A673 (cell line): Measurements from ENCODE around the gene CFAP68. TPM values are rescaled to one million over a fixed set of nuclear protein-coding genes. Genes with fewer than 3 reads are reported as not detected.

Experiments used
- BruUV-seq: library from RNA; stranded (reverse); fragments of 400-500 nt; replicated peaks from 2 replicates; lab custom pipeline; 2021; lab: Mats Ljungman, UMichigan
- CTCF ChIA-PET: fragments of 300-600 bp; sonication (Branson Sonifier 250); formaldehyde crosslinking; loops from one replicate; lab custom pipeline; 2022; ENCODE audit warnings: antibody characterized with exemption; lab: Charles Lee
- POLR2A ChIA-PET: fragments of 300-600 bp; sonication (Branson Sonifier 250); formaldehyde crosslinking; loops from one replicate; lab custom pipeline; 2022; ENCODE audit warnings: antibody characterized with exemption; ENCODE audit not compliant: low non-redundant PET; lab: Charles Lee
- DNase-seq: peaks from one replicate; pipeline ENCODE4 v3.0.0-alpha.2; 2015; ENCODE audit warnings: low spot score
- H3K27ac ChIP-seq: fragments of 200-600 bp; sonication (generic); 2 replicates; pipeline ENCODE4 v1.5.1; 2016; ENCODE audit warnings: mixed run types, low read depth, mild to moderate bottlenecking, mixed read lengths, antibody characterized with exemption, low read length; ENCODE audit not compliant: poor library complexity, severe bottlenecking
- H3K27me3 ChIP-seq: fragments of 200-600 bp; sonication (generic); replicated peaks from 2 replicates; pipeline ENCODE4 v1.6.1; 2017; ENCODE audit warnings: mixed run types, low read depth, mild to moderate bottlenecking, mixed read lengths, antibody characterized with exemption, low read length; ENCODE audit not compliant: insufficient read depth, poor library complexity
- H3K36me3 ChIP-seq: fragments of 200-600 bp; sonication (generic); 2 replicates; pipeline ENCODE4 v1.6.1; 2016; ENCODE audit warnings: mixed run types, mild to moderate bottlenecking, mixed read lengths, antibody characterized with exemption, low read length; ENCODE audit not compliant: insufficient read depth, poor library complexity, severe bottlenecking
- H3K4me1 ChIP-seq: fragments of 200-600 bp; sonication (generic); 2 replicates; pipeline ENCODE4 v1.6.1; 2017; ENCODE audit warnings: mixed run types, mild to moderate bottlenecking, mixed read lengths, antibody characterized with exemption, low read length; ENCODE audit not compliant: insufficient read depth, poor library complexity, severe bottlenecking
- H3K4me3 ChIP-seq: fragments of 200-600 bp; sonication (generic); 2 replicates; pipeline ENCODE4 v1.5.1; 2016; ENCODE audit warnings: low read depth, mixed run types, mild to moderate bottlenecking, mixed read lengths, low read length; ENCODE audit not compliant: poor library complexity, severe bottlenecking
- H3K9me3 ChIP-seq: fragments of 200-600 bp; sonication (generic); 2 replicates; pipeline ENCODE4 v1.6.1; 2016; ENCODE audit warnings: mixed run types, low read depth, mild to moderate bottlenecking, mixed read lengths, antibody characterized with exemption, low read length; ENCODE audit not compliant: poor library complexity, severe bottlenecking
- CTCF ChIP-seq: fragments of 300-800, 200-600 bp; sonication (generic); conservative IDR thresholded peaks from 2 replicates; pipeline ENCODE4 v1.5.1; 2017; ENCODE audit warnings: low read depth, mild to moderate bottlenecking, antibody characterized with exemption, low read length, moderate library complexity, mixed read lengths
- EZH2 ChIP-seq: fragments of 200-600 bp; sonication (generic); IDR thresholded peaks from 2 replicates; pipeline ENCODE4 v1.6.1; 2017; ENCODE audit warnings: borderline replicate concordance, low read depth, mild to moderate bottlenecking, mixed read lengths, antibody characterized with exemption, low read length; ENCODE audit not compliant: poor library complexity, severe bottlenecking
- intact Hi-C: fragments of 100-400 bp; cut with micrococcal nuclease; formaldehyde crosslinking; loops from one replicate; pipeline ENCODE4 v1.10.0; 2022; ENCODE audit not compliant: unreplicated experiment
- total RNA-seq: library from RNA; stranded (reverse); gene quantifications from 2 replicates; pipeline ENCODE4 v1.2.3, GENCODE V29; 2021

The CFAP68 gene
- total RNA-seq, 1 experiment from 2014 or later: 16.9 TPM

GRCh38 chr11:111837366-111837891 is 41.9 kb upstream of the CFAP68 start:
- H3K36me3 ChIP-seq: peaks cover 14% of the 10 kb centered on the region
- ChIA-PET POLR2A (no interaction called here), CTCF (no interaction called here)
- no peak for TF ChIP-seq EZH2
- no peak for TF ChIP-seq CTCF
- no peaks in the 10 kb centered on the region for H3K9me3 ChIP-seq
- BruUV-seq: no TSS peak
- no peaks in the 10 kb centered on the region for H3K27me3 ChIP-seq
- intact Hi-C loops: no loop called here
- DNase-seq: no peak
- H3K4me3 ChIP-seq: no peak overlapping the region
- no peak overlapping the region for H3K27ac ChIP-seq
- peaks cover 22% of the 10 kb centered on the region for H3K4me1 ChIP-seq

GRCh38 chr11:111838054-111838453 is 41.3 kb upstream of the CFAP68 start:
- no peak for DNase-seq
- H3K9me3 ChIP-seq: no peaks in the 10 kb centered on the region
- TF ChIP-seq CTCF: no peak
- H3K27ac ChIP-seq: no peak overlapping the region
- H3K4me1 ChIP-seq: peaks cover 20% of the 10 kb centered on the region
- CTCF ChIA-PET: no interaction called here
- H3K4me3 ChIP-seq: no peak overlapping the region
- intact Hi-C loops: no loop called here
- no peaks in the 10 kb centered on the region for H3K27me3 ChIP-seq
- peaks cover 14% of the 10 kb centered on the region for H3K36me3 ChIP-seq
- BruUV-seq: no TSS peak
- POLR2A ChIA-PET: no interaction called here

GRCh38 chr11:111840143-111840542 is 39.2 kb upstream of the CFAP68 start:
- ChIA-PET POLR2A (no interaction called here), CTCF (no interaction called here)
- intact Hi-C loops: loop anchor here (2.0 to 10.0 kb wide), 5 partner anchors 73 to 555 kb away; partner anchors contain the start of gene PPP2R1B
- no TSS peak for BruUV-seq
- Histone ChIP-seq H3K4me3 (no peak overlapping the region), H3K27me3 (no peaks in the 10 kb centered on the region), H3K4me1 (peaks cover 8% of the 10 kb centered on the region), H3K36me3 (peaks cover 20% of the 10 kb centered on the region), H3K27ac (no peak overlapping the region), H3K9me3 (no peaks in the 10 kb centered on the region)
- TF ChIP-seq EZH2 (no peak), CTCF (no peak)
- no peak for DNase-seq
